AG04450 (cell line): ENCODE results near the gene COX20. TPM values are rescaled to one million over a fixed set of nuclear protein-coding genes. Genes with fewer than 3 reads are reported as not detected.

Experiments
- CTCF ChIA-PET: fragments of 300-600, 350-600 bp; formaldehyde crosslinking; extraction: SDS; loops from one replicate; lab custom pipeline; 2022; ENCODE audit warnings: antibody characterized with exemption, inconsistent platforms; lab: Charles Lee
- POLR2A ChIA-PET: fragments of 350-600 bp; formaldehyde crosslinking; extraction: SDS; loops from one replicate; lab custom pipeline; 2021; ENCODE audit warnings: antibody characterized with exemption, inconsistent platforms; lab: Yijun Ruan, JAX
- DNase-seq: peaks from one replicate; pipeline ENCODE4 v3.0.0-alpha.2; 2011; ENCODE audit warnings: low read depth, low spot score
- H3K27ac ChIP-seq: one replicate; pipeline ENCODE4 v1.5.1; 2012; ENCODE audit warnings: low read depth, low read length, control low read depth
- H3K27me3 ChIP-seq: one replicate; pipeline ENCODE4 v1.6.0; 2012; ENCODE audit warnings: low read length; ENCODE audit not compliant: control insufficient read depth, insufficient read depth
- H3K4me3 ChIP-seq: 2 replicates; pipeline ENCODE4 v1.5.1; 2011; ENCODE audit warnings: mild to moderate bottlenecking, low read depth, low read length, control low read depth
- H3K9me3 ChIP-seq: 2 replicates; pipeline ENCODE4 v1.5.1; 2012; ENCODE audit warnings: low read length; ENCODE audit not compliant: control insufficient read depth, insufficient read depth
- CTCF ChIP-seq: IDR thresholded peaks from 2 replicates; pipeline ENCODE4 v1.5.1; 2011; ENCODE audit warnings: low read depth, low read length, control low read depth, inconsistent platforms
- polyA minus RNA-seq: library from RNA; depleted of rRNA, polyadenylated mRNA; stranded (reverse); fragments of >200 nt; gene quantifications from 2 replicates; pipeline ENCODE4 v1.2.3, GENCODE V29; 2011; rRNA and poly(A)+ RNA removed
- polyA plus RNA-seq: library from polyadenylated mRNA; depleted of rRNA; stranded (reverse); fragments of >200 nt; gene quantifications from 2 replicates; pipeline ENCODE4 v1.2.3, GENCODE V29; 2011; rRNA removed

COX20 gene
- polyA plus RNA-seq (25.4 and 45.8 TPM in 2 replicates), polyA minus RNA-seq (5.6 and 10.1 TPM in 2 replicates)

GRCh38 chr1:244835276-244836134, at the start of gene COX20:
Gene COX20, plus strand, starts transcription at chr1:244835658. Its CDS starts 57 bp downstream, at chr1:244835715.
- Histone ChIP-seq H3K27me3 (no peaks in the 10 kb centered on the region), H3K4me3 (peak within 1 kb of the TSS; percentile 65), H3K27ac (peak within 1 kb of the TSS; percentile 99), H3K9me3 (no peaks in the 10 kb centered on the region)
- peak; percentile 72 for DNase-seq
- no peak for TF ChIP-seq CTCF
- ChIA-PET POLR2A (interaction anchor here (0.6 to 2.0 kb wide), 9 partner anchors 11 to 1513 kb away, joined by 3 to 18 read pairs (median 5); partner anchors contain the start of gene HNRNPU), CTCF (interaction anchor here (0.9 to 3.7 kb wide), 2 partner anchors 28 to 207 kb away, joined by 4 to 33 read pairs; no protein-coding TSS in a partner anchor)

- no peak for TF ChIP-seq CTCF
- ChIA-PET POLR2A (no interaction called here), CTCF (no interaction called here)
- Histone ChIP-seq H3K27ac (no peak overlapping the region), H3K9me3 (no peaks in the 10 kb centered on the region), H3K4me3 (no peak overlapping the region), H3K27me3 (peaks cover 3% of the 10 kb centered on the region)
- DNase-seq: no peak
These were observed 46.8 kb upstream of the COX20 start for GRCh38 chr1:244788493-244789275.

GRCh38 chr1:244789276-244789580, 46.2 kb upstream of the COX20 start:
- Histone ChIP-seq H3K4me3 (no peak overlapping the region), H3K9me3 (no peaks in the 10 kb centered on the region), H3K27me3 (peaks cover 3% of the 10 kb centered on the region), H3K27ac (no peak overlapping the region)
- CTCF ChIA-PET: interaction anchor here (0.8 kb wide), 1 partner anchor 185 kb away, joined by 3 read pairs; no protein-coding TSS in a partner anchor
- TF ChIP-seq CTCF: no peak
- no peak for DNase-seq
- POLR2A ChIA-PET: no interaction called here

DNA sequence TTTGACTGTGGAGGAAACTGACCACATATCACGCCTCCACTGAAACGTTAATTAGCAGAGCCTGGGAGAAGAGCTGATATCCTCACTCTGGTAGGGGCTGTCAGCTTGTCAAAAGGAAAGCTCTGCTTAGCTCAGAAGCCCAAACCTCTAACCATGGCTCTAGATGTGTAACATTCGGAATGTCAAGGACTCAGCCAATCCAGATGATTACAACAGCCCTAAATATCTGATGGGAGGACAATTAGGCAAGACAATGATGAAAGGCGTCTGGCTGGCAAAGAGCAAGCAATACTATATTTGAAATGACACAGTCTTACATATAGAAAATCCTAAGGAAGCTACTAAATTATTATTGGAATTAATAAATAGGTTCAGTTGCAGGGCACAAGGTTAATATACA, 45.7 kb upstream of the COX20 start:
- TF ChIP-seq CTCF: no peak
- ChIA-PET POLR2A (interaction anchor here (0.6 kb wide), 1 partner anchor 44 kb away, joined by 3 read pairs; no protein-coding TSS in a partner anchor), CTCF (interaction anchor here (0.8 to 1.4 kb wide), 2 partner anchors 11 to 186 kb away, joined by 3 read pairs; no protein-coding TSS in a partner anchor)
- H3K4me3 ChIP-seq: no peak overlapping the region
- no peaks in the 10 kb centered on the region for H3K9me3 ChIP-seq
- H3K27me3 ChIP-seq: peaks cover 3% of the 10 kb centered on the region
- H3K27ac ChIP-seq: no peak overlapping the region
- DNase-seq: no peak
